IMR-90 (cell line): ENCODE data around the gene NLGN1. TPM values are rescaled to one million over a fixed set of nuclear protein-coding genes. Genes with fewer than 3 reads are reported as not detected.

Source experiments
- ATAC-seq: fragments of 200-7000 bp; cut with Tn5 transposase; 2 replicates; pipeline ENCODE4 v1.9.1; 2020; ENCODE audit warnings: low read depth, mild to moderate bottlenecking, moderate library complexity
- BruUV-seq: library from RNA; stranded (reverse); fragments of 400-500 nt; replicated peaks from 2 replicates; lab custom pipeline; 2021; lab: Mats Ljungman, UMichigan
- CTCF ChIA-PET: fragments of 300-600 bp; formaldehyde crosslinking; extraction: SDS; loops from one replicate; lab custom pipeline; 2021; ENCODE audit warnings: antibody characterized with exemption; lab: Yijun Ruan, JAX
- POLR2A ChIA-PET: fragments of 300-600 bp; sonication (Branson Sonifier 250); formaldehyde crosslinking; loops from one replicate; lab custom pipeline; 2022; ENCODE audit warnings: antibody characterized with exemption; ENCODE audit not compliant: unreplicated experiment; lab: Charles Lee
- DNase-seq: peaks from one replicate; pipeline ENCODE4 v3.0.0; 2013
- H2AFZ ChIP-seq: replicated peaks from 2 replicates; pipeline ENCODE3; 2013; ENCODE audit warnings: low read length, mild to moderate bottlenecking; ENCODE audit not compliant: poor library complexity
- H2AK5ac ChIP-seq: 2 replicates; pipeline ENCODE4 v1.6.1; 2013; ENCODE audit warnings: low read depth, low read length, inconsistent platforms
- H2AK9ac ChIP-seq: replicated peaks from 2 replicates; pipeline ENCODE3; 2013; ENCODE audit warnings: mild to moderate bottlenecking, low read depth, low read length, moderate library complexity; ENCODE audit not compliant: poor library complexity
- H2BK120ac ChIP-seq: 2 replicates; pipeline ENCODE4 v1.6.1; 2013; ENCODE audit warnings: low read depth, low read length, inconsistent platforms
- H2BK15ac ChIP-seq: 3 replicates; pipeline ENCODE4 v1.6.1; 2013; ENCODE audit warnings: low read depth, low read length, inconsistent platforms
- H2BK20ac ChIP-seq: 2 replicates; pipeline ENCODE4 v1.6.1; 2013; ENCODE audit warnings: low read depth, mild to moderate bottlenecking, inconsistent platforms, low read length, moderate library complexity
- H2BK5ac ChIP-seq: 2 replicates; pipeline ENCODE4 v1.6.1; 2013; ENCODE audit warnings: mild to moderate bottlenecking, low read depth, low read length, inconsistent platforms; ENCODE audit not compliant: poor library complexity, severe bottlenecking
- H3K14ac ChIP-seq: replicated peaks from 2 replicates; pipeline ENCODE4 v1.6.1; 2013; ENCODE audit warnings: low read depth, low read length, inconsistent platforms
- H3K18ac ChIP-seq: 2 replicates; pipeline ENCODE4 v1.6.1; 2013; ENCODE audit warnings: low read depth, low read length, control low read depth
- H3K23ac ChIP-seq: 2 replicates; pipeline ENCODE4 v1.6.1; 2013; ENCODE audit warnings: low read depth, low read length, inconsistent platforms
- H3K27ac ChIP-seq: 2 replicates; pipeline ENCODE4 v1.5.1; 2013; ENCODE audit warnings: mild to moderate bottlenecking, control low read depth, low read length; ENCODE audit not compliant: insufficient read depth
- H3K27me3 ChIP-seq: 2 replicates; pipeline ENCODE4 v1.6.1; 2013; ENCODE audit warnings: low read length; ENCODE audit not compliant: control insufficient read depth, insufficient read depth
- H3K36me3 ChIP-seq: 2 replicates; pipeline ENCODE4 v1.6.1; 2013; ENCODE audit warnings: low read length, mixed read lengths; ENCODE audit not compliant: control insufficient read depth, insufficient read depth
- H3K4ac ChIP-seq: 2 replicates; pipeline ENCODE4 v1.6.1; 2013; ENCODE audit warnings: low read depth, low read length, inconsistent platforms
- H3K4me1 ChIP-seq: 2 replicates; pipeline ENCODE4 v1.6.1; 2013; ENCODE audit warnings: low read length, mixed read lengths; ENCODE audit not compliant: control insufficient read depth, insufficient read depth
- H3K4me2 ChIP-seq: 2 replicates; pipeline ENCODE4 v1.6.1; 2013; ENCODE audit warnings: low read depth, mild to moderate bottlenecking, control low read depth, low read length, moderate library complexity
- H3K4me3 ChIP-seq: 2 replicates; pipeline ENCODE4 v1.5.1; 2013; ENCODE audit warnings: low read depth, mild to moderate bottlenecking, control low read depth, low read length, moderate library complexity; ENCODE audit not compliant: insufficient read depth
- H3K56ac ChIP-seq: 2 replicates; pipeline ENCODE4 v1.6.1; 2013; ENCODE audit warnings: low read length, inconsistent platforms; ENCODE audit not compliant: insufficient read depth; ENCODE audit errors: extremely low read depth
- H3K79me1 ChIP-seq, 2 experiments: 2 replicates each; pipeline ENCODE4 v1.6.1; 2013; ENCODE audit warnings: low read length in 2 of 2, inconsistent platforms in 1 of 2, low read depth in 1 of 2
- H3K9ac ChIP-seq: 2 replicates; pipeline ENCODE4 v1.6.1; 2013; ENCODE audit warnings: low read depth, low read length, control low read depth
- H3K9me1 ChIP-seq: 2 replicates; pipeline ENCODE4 v1.6.1; 2013; ENCODE audit warnings: low read length, inconsistent platforms; ENCODE audit not compliant: insufficient read depth
- H3K9me3 ChIP-seq: 2 replicates; pipeline ENCODE4 v1.6.1; 2013; ENCODE audit warnings: low read length; ENCODE audit not compliant: control insufficient read depth, insufficient read depth
- H4K20me1 ChIP-seq: 2 replicates; pipeline ENCODE4 v1.6.1; 2013; ENCODE audit warnings: low read length, inconsistent platforms; ENCODE audit not compliant: insufficient read depth
- H4K5ac ChIP-seq: 2 replicates; pipeline ENCODE4 v1.6.1; 2013; ENCODE audit warnings: mild to moderate bottlenecking, low read depth, low read length, control low read depth
- H4K8ac ChIP-seq, 2 experiments: 2 replicates each; pipeline ENCODE4 v1.6.1; 2013; ENCODE audit warnings: low read depth in 2 of 2, low read length in 2 of 2, control low read depth in 1 of 2, inconsistent platforms in 1 of 2
- H4K91ac ChIP-seq: 2 replicates; pipeline ENCODE4 v1.6.1; 2013; ENCODE audit warnings: low read depth, low read length, inconsistent platforms; ENCODE audit not compliant: insufficient read depth
- BHLHE40 ChIP-seq: fragments of 150-350 bp; IDR thresholded peaks from 2 replicates; pipeline ENCODE4 v1.6.1; 2016; ENCODE audit warnings: mild to moderate bottlenecking, low read depth, low read length
- RAD21 ChIP-seq: IDR thresholded peaks from 2 replicates; pipeline ENCODE4 v1.6.1; 2012; ENCODE audit warnings: low read length, improper control_type of control experiment
- WGBS, 2 experiments: methylation state at CpG; one replicate each; pipeline versions ENCODE4 v1.1.5 to v1.1.7; 2013; ENCODE audit warnings: missing lambda C conversion rate in 2 of 2; ENCODE audit not compliant: insufficient read length in 1 of 2; ENCODE audit errors: extremely low coverage in 2 of 2; 5-methylcytosine and 5-hydroxymethylcytosine counted together
- dilution Hi-C: fragments of 300-500 bp; cut with HindIII; formaldehyde crosslinking; loops from one replicate; pipeline ENCODE4 v1.14.3; 2018; ENCODE audit warnings: low sequenced_read_pairs; ENCODE audit not compliant: unreplicated experiment
- in situ Hi-C: fragments of 300-500 bp; cut with MboI; formaldehyde crosslinking; loops from 3 replicates; pipeline ENCODE4 v1.14.3; 2019; ENCODE audit warnings: low sequenced_read_pairs, inconsistent platforms, mixed read lengths
- intact Hi-C: fragments of 100-400 bp; cut with micrococcal nuclease; formaldehyde crosslinking; loops from 2 replicates; pipeline ENCODE4 v1.10.0; 2022
- polyA plus RNA-seq, 3 experiments: library from polyadenylated mRNA; depleted of rRNA; stranded (reverse); fragments of >200 nt; gene quantifications; 2 replicates each; pipeline ENCODE4 v1.2.3, GENCODE V29; 2012; ENCODE audit warnings: low replicate concordance in 1 of 3
- total RNA-seq: library from RNA; depleted of rRNA; stranded (reverse); fragments of >200 nt; gene quantifications from 2 replicates; pipeline ENCODE4 v1.2.3, GENCODE V29; 2012
- TF ChIP-seq, protein P1 (sequence below): conservative IDR thresholded peaks from 2 replicates; pipeline ENCODE4 v1.5.1; 2012; ENCODE audit warnings: mild to moderate bottlenecking, low read depth, low read length, improper control_type of control experiment

Gene NLGN1
- total and polyA plus RNA-seq, 2 of the 4 experiments (the other 2 are of a cell fraction), result 1.8 to 12.5 TPM

DNA sequence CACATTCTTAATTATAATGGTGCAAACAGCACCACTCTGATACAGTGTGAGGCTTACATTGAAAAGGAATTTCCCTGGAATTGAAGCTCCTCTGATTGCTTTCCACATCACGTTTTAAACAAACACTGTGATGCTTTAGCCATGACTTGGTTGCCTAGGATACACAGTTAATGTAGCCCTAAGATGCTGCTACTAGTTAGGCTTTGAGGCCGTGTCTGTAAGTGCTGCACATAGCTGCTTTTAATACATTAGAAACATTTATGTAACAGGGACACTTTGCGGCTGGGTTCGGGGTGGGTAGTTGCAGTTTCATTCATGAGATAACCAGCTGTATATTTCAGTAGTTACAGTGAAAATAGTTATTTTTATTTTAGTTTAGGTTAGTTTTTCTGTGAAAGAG lies 334.7 kb downstream of the NLGN1 start:
- H3K27ac ChIP-seq, result no peak overlapping the region
- POLR2A ChIA-PET, result no interaction called here
- no peak overlapping the region for H3K9ac ChIP-seq
- H3K4me2 ChIP-seq, result no peak overlapping the region
- H3K18ac ChIP-seq, result no peak overlapping the region
- H2BK15ac ChIP-seq, result no peak overlapping the region
- no peaks in the 10 kb centered on the region for H4K20me1 ChIP-seq
- dilution Hi-C loops, result no loop called here
- DNase-seq (peak; percentile 74), ATAC-seq (peak; percentile 90)
- H3K4ac ChIP-seq, result no peak overlapping the region
- no peak overlapping the region for H3K4me3 ChIP-seq
- TF ChIP-seq, protein P1, sequence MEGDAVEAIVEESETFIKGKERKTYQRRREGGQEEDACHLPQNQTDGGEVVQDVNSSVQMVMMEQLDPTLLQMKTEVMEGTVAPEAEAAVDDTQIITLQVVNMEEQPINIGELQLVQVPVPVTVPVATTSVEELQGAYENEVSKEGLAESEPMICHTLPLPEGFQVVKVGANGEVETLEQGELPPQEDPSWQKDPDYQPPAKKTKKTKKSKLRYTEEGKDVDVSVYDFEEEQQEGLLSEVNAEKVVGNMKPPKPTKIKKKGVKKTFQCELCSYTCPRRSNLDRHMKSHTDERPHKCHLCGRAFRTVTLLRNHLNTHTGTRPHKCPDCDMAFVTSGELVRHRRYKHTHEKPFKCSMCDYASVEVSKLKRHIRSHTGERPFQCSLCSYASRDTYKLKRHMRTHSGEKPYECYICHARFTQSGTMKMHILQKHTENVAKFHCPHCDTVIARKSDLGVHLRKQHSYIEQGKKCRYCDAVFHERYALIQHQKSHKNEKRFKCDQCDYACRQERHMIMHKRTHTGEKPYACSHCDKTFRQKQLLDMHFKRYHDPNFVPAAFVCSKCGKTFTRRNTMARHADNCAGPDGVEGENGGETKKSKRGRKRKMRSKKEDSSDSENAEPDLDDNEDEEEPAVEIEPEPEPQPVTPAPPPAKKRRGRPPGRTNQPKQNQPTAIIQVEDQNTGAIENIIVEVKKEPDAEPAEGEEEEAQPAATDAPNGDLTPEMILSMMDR, result no peak
- TF ChIP-seq RAD21, result no peak
- peak; percentile 88 for TF ChIP-seq BHLHE40
- no peak overlapping the region for H3K23ac ChIP-seq
- peaks cover 2% of the 10 kb centered on the region; the same call in 1 of the 2 replicates for H3K4me1 ChIP-seq
- H2AK5ac ChIP-seq, result no peak overlapping the region
- H4K8ac ChIP-seq, result no peak overlapping the region
- H2BK20ac ChIP-seq, result no peak overlapping the region
- H3K79me1 ChIP-seq, result no peaks in the 10 kb centered on the region
- H3K56ac ChIP-seq, result no peak overlapping the region
- H2BK5ac ChIP-seq, result no peak overlapping the region
- WGBS, 2 experiments, result no CpG with 5 or more reads among the region's 4 CpGs
- no peak overlapping the region for H4K5ac ChIP-seq
- CTCF ChIA-PET, result interaction anchor here (0.5 to 1.1 kb wide), 4 partner anchors 10 to 61 kb away, joined by 3 to 7 read pairs (median 3); no protein-coding TSS in a partner anchor
- H3K14ac ChIP-seq, result no peak overlapping the region
- no peaks in the 10 kb centered on the region for H3K9me3 ChIP-seq
- H3K9me1 ChIP-seq, result no peaks in the 10 kb centered on the region
- no peak overlapping the region for H2AK9ac ChIP-seq
- in situ Hi-C loops, result no loop called here
- H2AFZ ChIP-seq, result no peak overlapping the region
- H2BK120ac ChIP-seq, result no peak overlapping the region
- H3K36me3 ChIP-seq, result no peaks in the 10 kb centered on the region
- intact Hi-C loops, result loop anchor here (5.0 to 10.0 kb wide), 3 partner anchors 260 to 710 kb away; partner anchors contain the start of gene NLGN1
- BruUV-seq, result no TSS peak
- H3K27me3 ChIP-seq, result no peaks in the 10 kb centered on the region
- H4K91ac ChIP-seq, result no peak overlapping the region
